Measurements from ENCODE around the gene HCN4.

GRCh38 chr15:73369154-73369694, 466 bp upstream of the HCN4 start:
- TF ChIP-seq CTCF (IDR thresholded peaks at IDR 0.05) (no peak), POLR2A (IDR thresholded peaks at IDR 0.05) (no peak)
